GM18517 (cell line): ENCODE measurements around the gene ODC1.

Experiments
- ATAC-seq: cut with Tn5 transposase; IDR thresholded peaks from one replicate; pipeline ENCODE4 v1.9.1; 2021; ENCODE audit warnings: mild to moderate bottlenecking, moderate library complexity; ENCODE audit not compliant: unreplicated experiment

Gene ODC1

DNA sequence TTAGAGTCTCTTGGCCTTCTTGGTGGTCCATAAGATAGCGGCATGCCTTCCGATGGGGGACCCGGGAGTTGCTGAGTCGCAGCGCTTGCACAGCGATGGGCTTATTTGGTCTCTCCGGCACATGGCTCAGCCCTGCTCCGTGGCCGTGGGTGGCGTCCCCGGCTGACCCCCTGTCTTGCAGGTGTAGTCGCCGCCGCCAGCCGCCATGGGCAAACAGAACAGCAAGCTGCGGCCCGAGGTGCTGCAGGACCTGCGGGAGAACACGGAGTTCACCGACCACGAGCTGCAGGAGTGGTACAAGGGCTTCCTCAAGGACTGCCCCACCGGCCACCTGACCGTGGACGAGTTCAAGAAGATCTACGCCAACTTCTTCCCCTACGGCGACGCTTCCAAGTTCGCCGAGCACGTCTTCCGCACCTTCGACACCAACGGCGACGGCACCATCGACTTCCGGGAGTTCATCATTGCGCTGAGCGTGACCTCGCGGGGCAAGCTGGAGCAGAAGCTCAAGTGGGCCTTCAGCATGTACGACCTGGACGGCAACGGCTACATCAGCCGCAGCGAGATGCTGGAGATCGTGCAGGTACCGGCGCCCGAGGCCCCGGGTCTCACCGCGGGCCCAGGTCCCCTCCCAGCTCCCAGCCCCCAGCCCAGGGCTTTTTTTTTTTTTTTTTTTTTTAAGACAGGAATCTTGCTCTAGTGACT is 28.4 kb downstream of the ODC1 start:
- no peak for ATAC-seq

DNA sequence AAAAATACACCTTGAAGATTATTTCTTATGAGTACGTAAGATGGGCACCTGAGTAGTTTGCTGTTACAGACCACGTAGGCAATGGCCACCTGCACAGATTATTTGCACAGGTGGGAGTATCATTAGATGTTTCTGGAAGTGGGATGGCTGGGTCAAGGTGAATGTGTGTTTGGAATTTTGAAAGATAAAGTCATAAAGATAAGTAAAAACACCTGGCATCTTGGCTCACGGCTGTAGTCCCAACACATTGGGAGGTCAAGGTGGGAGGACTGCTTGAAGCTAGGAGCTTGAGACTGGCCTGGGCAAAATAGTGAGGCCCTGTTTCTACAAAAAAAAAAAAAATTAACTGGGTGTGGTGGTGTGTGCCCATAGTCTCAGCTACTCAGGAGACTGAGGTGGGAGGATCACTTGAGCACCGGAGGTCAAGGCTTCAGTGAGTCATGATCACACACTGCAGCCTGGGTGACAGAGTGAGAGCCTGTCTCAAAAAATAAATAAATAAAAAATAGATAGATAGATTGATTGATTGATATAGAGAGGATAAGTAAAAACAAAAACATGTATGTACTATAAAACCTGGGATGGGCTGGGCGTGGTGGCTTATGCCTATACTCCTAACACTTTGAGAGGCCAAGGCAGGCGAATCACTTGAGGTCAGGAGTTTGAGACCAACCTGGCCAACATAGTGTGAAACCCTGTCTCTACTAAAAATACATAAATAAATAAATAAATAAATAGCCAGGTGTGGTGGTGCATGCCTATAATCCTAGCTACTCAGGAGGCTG is 30.4 kb downstream of the ODC1 start:
- no peak for ATAC-seq

DNA sequence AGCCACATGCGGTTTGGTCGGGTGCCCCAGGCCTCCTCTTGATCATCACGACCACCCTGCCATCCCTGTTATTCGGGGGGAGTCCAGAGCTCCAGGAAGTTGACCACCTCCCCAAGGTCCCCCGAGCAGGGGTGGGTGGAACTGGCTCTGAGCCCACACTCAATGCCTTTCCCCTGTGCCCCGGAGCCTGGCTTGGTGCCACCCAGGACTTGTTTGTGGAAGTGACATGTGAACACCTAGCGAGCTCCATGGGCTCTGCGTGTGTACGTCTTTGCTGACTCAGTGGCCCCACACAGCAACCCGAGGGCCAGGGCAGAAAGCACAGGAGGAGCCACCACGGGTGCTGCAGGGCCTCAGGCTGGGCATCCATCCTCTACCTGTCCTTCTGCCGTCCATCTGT is 32.5 kb downstream of the ODC1 start:
- ATAC-seq: no peak

DNA sequence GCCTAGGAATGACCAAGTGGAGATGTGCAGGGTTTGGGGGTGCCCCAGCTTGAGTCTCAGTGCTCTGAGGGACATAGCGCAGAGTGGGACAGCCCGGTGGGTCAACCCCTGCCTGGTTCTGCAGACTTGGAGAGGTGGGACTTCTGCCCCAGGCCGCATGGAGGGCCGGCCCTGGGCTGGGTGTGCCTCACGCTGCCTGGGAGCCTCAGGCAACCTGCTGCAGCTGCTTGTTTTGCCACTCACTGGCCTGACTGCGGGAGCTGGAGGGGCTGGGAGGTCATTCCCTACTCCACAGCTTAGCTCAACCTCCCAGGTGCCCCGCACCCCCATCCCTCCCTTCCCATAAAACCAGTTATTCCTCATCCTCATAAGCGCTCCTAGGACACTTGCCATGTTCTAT is 33.1 kb downstream of the ODC1 start:
- no peak for ATAC-seq

DNA sequence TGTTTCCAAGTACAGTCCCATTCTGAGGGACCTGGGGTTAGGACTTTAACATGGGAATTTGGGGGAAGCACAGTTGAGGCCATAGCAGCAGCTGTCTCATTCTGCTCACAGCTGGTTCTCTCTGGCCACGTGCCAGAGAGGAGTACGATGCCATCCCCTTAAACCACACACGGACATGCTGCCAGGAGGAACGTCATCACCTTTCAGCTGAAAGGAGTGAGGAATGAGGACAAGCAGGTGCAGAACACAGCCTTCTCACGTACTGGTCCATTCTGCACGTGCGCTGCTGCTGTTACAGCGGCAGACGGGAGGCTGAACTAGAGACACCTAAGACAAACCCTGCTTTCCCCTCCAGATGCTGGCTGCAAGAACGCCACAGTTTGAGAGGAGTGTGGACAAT is 33.5 kb downstream of the ODC1 start:
- ATAC-seq: no peak

DNA sequence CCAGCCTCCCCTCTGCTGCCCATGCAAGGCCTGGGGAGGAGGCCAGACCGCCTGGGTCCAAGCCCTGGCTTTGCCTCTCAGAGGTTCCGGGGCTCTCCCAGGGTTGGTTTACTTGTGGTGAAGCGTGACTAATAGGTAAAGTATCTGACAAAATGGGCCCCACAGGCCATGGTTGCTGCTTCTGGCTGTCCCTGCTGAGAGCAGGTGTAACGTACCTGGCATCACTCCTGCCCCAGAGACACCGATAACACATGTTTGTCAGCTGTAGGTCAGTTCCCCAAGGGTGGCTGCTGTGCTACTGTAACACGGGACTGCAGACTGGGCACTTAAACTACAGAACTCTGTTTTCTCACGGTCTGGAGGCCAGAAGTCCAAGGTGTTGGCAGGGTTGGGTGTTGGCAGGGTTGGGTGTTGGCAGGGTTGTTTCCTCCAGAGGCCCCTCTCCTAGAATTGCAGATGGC is 34.1 kb downstream of the ODC1 start:
- no peak for ATAC-seq

DNA sequence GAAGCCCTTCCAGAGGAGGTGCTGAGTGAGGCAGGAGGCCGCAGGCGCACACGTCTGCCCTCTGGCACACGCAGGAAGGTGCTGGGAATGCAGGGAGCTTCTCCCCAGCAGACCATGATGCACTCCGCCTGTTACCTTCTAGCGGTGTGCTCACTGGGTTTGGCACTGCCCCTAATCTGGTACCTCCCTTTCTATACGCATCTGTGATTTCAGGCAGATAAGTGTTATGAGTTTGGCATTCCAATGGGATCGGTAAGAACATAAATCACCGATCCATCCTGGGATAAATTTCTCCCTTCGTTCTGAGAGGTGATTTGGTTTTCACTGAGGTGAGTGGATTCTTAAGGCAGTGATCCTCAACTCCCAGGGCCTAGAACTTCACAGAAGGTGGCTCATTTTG is 34.6 kb downstream of the ODC1 start:
- ATAC-seq: no peak

DNA sequence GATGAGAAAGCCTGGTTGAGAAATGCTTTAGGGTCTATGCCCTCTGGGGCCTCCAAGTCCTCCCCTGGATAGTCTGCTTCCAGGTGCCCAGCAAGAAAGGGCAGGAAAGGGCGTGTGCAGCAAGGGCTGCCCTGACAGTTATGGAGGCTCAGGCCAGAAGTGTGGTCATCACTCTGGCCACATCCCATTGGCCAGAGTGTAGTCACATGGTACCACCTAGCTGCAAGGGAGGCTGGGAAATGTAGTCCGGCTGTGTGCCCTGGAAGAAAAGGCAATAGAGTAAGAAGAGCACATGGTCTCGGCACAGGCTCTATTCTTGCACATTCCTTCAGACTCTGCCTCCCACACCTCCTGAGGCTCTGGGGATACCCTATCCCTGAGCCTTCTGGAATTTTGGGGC is 35.7 kb downstream of the ODC1 start:
- ATAC-seq: no peak

DNA sequence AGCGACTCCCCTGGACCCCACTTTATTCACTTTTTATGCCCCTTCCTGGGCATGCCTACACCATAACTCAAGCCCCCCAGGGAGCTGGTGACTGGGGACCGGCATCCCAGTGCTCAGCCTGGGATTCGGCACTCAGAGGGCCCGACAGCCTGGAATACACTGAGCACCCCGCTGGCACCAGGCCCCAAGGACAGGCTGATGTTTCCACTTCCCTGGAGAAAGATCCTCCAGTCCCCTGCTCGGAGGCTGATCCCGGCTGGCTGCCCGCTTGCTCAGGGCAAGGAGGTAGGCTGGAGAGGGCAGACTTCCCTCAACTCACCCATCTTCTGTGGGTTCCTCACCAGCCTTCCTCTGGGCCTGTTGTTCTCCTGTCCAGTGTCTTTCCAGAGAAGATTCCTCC is 36.6 kb downstream of the ODC1 start:
- ATAC-seq: no peak

DNA sequence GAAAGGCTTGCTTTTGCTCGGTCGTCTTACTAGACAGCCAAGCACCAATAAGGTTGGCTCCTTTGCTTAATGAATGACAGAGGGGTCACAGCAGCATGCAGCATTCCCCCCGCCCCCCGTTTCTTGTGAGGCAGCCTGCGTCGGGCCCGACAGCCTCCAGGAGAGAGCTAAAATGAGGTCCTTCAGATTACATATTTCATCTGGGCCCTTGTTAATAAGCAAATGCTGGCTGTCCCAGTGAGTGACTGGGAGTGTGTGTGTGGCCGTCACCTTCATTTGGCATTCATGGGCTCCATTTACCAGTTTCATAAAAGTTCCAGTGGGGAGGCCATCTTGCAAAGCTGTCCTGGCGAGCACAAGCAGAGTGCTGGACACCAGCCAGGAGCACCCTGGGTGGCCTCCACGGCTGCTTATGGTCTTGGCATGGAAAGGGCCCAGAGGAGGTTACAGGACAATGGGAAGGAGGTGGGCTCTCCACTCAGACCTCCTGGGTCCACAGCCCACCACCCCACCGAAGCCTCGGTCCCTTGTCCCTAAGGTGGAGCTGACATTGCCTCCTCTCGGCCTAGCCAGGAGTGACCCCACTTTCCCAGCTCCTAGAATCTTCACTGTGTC is 37.2 kb downstream of the ODC1 start:
- no peak for ATAC-seq

DNA sequence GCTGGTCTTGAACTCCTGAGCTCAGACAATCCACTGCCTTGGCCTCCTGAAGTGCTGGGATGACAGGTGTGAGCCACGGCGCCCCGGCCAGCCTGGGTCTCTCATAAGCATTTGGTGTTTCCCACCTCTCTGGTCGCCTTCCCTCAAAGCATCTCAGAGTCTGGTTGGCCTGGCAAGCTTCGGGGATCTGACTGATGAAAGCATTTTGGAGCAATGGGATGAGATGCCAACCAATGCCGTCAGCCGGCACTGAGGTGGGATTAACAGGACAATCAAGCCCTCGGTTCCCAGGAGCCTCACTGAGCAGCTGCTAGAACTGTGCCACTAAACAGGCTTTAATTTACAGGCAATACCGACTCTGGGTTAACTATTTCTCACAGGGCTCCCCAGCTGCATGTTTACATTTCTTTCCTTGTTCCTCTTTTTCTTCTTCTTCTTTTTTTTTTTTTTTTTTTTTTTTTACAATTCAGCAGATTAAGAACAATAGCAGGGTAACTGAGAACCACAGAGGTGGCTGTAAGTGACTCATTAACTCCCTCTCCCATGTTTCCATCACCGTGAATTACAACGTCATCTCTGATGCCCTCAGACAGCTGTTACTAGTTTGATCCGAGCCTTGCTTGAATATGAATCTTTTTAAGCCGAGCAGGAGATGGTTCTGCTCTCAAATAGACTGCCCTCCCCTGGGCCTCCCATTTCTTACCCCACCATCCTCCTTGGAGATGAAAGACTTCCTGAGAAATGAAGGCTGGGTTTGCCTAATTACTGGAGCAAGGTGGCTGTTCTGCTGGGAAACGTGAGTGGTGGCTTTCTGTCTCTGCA is 37.9 kb downstream of the ODC1 start:
- ATAC-seq: peak; percentile 78

DNA sequence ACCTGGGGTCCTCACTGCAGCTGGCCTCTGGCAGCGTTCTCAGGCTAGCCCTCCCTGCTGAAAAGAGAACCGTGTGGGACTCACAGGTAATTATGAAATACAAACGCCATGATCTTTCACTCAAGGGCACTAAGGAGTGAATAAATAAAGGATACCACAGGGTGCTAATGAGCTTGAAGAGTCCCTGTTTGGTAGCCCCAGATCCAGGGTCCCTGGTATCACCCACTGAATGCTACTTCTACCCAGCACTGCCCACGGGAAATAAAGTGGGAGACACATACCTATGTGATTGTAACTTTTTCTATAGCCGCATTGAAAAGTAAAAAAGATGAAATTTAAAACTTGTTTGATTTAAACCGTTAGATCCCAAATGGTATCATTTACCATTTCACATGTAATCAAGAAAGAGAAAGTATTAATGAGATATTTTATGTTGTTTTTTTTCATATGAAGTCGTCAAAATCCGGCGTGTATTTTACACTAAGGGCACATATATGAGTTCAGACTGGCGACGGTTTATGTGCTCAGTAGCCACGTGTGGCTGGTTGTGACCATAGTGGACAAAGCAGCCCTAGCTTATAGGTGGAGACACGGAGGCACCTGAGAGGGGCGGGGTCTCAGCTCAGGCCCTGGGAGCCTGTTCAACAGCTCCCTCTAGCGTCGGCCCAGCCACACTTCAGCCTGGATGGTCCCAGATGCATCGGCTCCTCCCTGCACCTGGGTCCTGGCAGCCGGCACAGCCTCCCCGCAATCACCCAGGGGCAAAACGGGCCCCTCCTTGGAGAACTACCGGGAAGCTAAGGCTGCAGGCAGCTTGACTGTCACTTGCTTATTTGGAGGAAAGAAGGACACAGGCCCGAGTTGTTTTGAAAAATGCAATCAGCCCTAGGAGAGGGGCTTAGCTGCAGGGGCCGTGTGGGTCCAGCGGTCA is 39.2 kb downstream of the ODC1 start:
- peak; percentile 42 for ATAC-seq

DNA sequence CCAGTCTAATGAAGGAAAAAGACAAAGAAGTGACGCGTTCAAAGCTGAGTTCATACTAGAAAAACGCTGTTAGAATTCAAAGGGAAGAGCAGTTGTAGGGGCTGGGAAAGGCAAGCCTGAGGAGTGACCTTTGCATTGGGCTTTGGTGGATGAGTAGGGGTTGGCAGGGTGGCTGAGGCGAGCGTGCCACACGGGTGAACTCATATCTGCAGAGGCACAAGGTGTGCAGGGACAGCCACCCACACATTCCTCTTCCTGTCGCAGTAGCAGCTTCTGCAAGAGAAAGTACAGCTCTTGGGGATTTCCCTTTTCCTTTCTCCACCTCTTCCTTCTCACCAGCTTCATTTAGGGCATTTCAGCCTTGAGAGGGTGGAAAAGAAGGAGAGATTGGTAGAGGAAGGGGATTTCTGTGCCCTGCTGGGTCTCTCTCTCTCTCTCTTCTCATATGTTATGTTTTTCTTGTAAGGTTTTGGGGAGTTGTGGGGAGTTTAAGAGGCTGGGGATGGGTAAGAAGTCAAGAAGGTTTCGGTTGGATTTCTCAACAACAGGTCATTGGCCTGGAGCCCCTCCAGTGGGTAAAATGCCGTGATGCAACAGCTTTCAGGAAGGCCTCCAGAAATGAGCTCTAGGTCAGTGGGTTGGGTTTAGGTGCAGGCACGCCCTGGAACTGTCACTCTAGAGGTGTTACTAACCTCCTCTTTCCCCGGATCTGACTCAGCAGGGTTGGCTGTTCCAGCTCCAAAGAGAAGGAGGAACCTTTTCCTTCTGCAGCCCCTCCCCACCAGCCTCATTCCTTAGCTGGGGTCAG is 40.1 kb downstream of the ODC1 start:
- ATAC-seq: no peak

DNA sequence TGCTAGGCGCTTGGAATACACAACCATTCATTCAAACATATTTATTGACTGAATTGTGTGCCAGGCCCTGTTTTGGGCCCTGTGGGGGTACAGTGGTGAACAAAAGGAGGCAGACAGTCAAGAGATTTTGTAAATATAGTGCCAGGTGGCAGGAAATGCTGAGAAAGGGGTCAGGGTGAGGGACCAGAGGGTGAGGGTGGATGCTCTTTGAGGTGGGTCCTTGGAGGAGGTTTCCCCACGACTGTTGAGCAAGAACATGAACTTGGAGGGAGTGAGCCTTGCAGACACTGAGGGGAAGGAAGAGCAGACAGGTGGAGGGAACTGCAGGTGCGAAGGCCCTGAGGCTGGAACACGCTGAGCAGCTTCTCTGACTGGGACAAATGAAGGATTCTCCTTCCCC is 40.7 kb downstream of the ODC1 start:
- no peak for ATAC-seq

DNA sequence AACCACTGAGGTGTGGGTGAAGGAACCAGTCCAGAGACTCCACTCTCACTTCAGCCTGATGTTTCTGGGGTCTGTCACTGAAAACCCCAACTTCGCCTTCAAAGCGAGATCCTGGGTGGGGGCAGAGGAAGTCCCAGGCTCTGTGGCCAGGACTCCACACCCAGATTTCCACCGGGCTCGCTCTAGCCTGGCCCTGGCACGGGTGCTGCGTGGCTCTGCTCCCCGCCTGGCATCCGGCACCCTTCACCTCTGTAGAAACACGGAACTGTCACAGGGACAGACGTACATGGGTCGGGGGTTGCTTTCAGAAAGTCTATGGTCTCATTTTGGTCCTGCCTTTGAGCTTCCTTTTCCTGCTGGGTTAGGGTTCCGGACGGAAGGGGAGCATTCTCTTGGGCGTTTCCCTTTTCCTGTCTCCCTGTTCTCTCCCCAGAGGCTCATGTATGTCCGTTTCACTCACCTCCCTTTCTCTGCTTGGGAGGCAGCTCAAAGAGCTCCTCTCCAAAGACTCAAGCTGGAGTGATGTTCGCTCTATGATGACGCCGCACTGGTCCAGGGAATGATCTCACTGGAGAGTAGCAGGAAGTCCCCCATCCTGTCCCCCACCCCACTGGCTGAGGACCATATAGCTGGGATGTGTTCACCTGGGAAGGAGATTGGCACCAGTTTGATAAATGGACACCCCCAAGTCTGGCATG is 41.5 kb downstream of the ODC1 start:
- no peak for ATAC-seq

DNA sequence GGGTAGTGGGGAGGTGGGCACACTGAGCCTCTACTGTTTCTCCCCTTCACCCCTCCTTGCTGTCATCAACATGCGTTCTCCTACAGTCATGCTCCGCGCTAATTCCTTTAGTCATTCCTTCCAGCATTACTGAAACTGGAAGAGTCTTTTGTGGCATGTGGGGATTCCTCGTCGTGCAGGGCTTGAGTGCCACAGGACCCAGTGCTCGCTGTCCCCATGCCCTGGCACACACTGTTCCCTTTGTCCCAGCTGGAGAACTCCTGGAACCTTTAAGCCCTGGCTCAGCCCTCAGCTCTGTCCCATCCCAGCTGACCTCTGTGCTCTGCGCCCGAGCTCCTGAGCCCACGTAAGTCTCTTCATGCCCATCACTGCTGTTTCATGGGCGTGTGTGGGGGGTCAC is 42.1 kb downstream of the ODC1 start:
- no peak for ATAC-seq

DNA sequence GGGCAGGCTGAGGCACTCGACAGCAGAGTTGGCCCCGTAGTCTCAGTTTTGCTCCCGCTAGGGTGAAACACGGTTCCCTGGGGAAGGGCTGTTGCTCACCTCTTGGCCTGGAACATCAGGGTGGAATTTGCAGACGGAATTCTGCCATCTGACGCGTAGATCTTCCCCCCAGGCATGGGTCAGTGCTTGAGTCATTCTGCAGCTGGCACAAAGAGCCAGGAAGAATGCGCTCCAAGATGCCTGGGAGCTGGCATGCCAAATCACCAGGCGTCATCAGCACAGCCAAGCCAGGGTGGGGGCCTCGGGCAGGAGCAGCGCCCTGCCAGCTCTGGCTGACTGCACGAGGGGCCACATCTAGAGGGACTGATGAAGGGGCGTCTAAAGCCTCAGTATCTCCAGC is 42.7 kb downstream of the ODC1 start:
- ATAC-seq: no peak

DNA sequence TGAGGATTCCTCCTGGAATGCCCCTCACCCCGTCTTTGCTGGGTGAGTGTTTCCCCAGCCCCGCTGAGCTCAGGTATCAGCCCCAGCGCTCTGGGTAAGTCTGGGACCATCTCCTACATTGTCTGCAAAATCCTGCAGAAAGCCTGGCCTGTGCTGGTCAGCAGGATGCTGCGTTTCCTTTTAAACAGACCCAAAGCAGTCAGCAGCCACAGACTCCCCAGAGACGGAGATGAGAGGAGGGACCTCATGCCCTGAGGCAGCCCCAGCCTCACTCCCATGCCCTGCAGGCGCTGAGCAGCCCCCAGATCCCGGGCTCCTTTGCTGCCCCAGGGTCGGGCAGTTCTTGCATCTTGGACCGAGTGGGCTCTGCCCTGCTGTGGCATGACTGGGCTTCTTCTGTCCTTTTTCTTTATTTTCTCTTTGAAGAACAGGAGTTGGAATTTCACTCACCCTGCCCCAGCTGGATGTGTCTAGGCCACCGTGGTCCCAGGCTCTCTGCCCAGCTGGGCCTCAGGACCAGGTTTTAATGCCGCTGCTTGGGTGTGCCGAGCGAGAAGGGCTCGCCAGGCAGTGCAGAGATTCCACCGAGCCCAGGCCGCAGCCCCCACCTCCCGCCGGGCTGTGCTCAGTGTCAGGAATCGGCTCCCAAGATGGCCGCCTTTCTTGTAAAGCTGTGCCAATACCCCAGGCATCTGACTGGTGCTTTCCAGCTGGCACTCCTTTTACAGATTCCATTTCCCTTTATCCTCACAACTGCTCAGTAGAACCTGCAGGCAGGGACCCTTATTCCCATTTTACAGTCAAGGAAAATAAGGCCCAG is 43.6 kb downstream of the ODC1 start:
- no peak for ATAC-seq
